ENCODE measurements around the gene CELSR3. TPM values are rescaled to one million over a fixed set of nuclear protein-coding genes. Genes with fewer than 3 reads are reported as not detected.
A peak's percentile ranks its signal among the peaks of the same experiment; 100 is the strongest.

CELSR3 gene
- total RNA-seq, 2 experiments from 2014 or later, result 18.2 to 18.6 TPM

DNA sequence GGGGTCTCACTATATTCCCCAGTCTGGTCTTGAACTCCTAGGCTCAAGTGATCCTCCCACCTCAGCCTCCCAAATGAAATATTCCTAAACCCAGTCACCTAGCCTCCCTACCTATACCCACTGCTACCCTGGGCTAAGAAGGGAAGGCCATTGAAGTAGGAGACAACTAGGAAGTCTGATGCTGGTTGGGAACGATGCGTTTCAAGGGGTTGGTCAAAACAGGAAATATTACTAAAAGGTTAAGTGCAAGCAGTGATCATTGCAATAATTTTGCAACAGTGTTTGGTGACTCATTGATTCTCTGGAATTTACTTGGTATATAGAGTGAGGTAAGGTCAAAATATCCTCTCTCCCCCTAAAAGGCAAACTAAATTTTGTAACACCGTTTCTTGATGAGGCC, 48.6 kb downstream of the CELSR3 start:
- Mint-ChIP-seq H3K4me1 (peaks cover 9% of the 10 kb centered on the region), H3K36me3 (peaks cover 15% of the 10 kb centered on the region), H3K27me3 (no peaks in the 10 kb centered on the region), H3K4me3 (no peak overlapping the region), H3K9me3 (peaks cover 15% of the 10 kb centered on the region), H3K27ac (peak overlapping the region; percentile 82)
- no peak for DNase-seq

DNA sequence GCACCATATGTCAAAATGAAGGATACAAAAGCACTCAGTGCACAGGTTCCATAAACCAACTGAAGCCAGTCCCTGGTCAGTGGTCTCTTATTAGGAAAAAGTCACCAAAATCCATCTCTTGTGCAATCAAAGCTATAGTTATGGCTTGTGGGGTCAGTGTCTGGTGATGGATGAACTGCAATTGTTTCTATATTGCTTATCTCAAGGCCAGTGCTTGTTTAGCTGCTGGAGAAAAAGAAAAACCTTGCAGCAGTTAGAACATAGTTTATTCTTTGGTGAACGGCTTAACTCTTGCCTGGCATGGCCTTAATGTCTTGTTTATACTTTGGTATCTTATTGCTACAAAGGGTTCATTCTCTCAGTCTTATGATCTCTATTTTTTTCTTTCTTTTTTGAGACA, 50.4 kb downstream of the CELSR3 start:
- H3K27ac Mint-ChIP-seq, result no peak overlapping the region
- peaks cover 6% of the 10 kb centered on the region for H3K9me3 Mint-ChIP-seq
- no peaks in the 10 kb centered on the region for H3K27me3 Mint-ChIP-seq
- H3K4me3 Mint-ChIP-seq, result no peak overlapping the region
- peaks cover 21% of the 10 kb centered on the region for H3K4me1 Mint-ChIP-seq
- H3K36me3 Mint-ChIP-seq, result peaks cover 18% of the 10 kb centered on the region
- DNase-seq, result no peak

DNA sequence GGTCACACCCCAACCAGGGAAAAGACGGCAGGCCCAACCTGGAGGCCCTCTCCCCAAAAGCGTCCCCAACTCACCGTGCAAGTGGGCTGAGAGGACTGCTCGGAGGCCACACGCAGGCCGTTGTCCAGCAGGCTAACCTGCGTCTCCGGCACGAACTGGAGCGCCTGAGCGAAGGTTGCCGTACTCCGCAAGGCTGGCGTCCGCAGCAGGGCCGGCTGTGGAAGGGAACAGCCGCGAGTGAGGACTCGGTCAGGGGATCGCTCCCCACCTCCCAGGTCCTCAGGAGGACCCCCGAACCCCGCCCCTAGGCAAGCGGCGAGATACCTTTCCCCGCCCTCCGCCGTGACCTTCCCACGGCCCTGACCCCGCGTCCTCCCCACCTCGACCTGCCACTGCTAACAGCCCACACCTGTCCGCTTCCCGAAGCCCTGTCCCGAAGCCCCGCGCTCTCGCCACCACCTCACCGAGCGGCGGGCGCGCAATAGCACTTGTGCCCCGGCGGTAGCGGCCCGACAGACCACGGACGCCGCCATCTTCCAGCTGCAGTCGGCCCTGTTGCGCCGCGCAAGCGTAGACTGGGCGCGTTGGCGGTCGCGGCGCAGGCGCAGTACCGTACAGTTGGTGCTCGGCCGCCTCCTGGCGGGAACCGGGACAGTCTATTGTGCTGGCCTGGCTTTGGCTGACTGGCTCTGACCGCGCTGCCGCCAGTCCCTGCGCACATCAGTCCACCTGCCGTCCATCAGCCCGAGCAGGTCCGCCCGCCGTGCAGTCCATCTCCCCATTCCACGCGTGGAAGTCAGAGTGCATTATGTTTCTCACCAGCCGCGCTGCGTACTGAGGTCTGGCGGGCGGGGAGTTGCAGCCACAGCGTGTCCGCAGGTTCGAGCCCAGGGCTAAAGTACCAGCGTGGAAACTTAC, 53.3 kb downstream of the CELSR3 start, which contains the start of gene UQCRC1:
TSS of gene UQCRC1 (minus strand) at position 559 of the 918 bp plus-strand sequence. CDS start at position 533, 26 bp downstream.
- H3K27me3 Mint-ChIP-seq, result no peaks in the 10 kb centered on the region
- peak; percentile 96 for DNase-seq
- peaks cover 18% of the 10 kb centered on the region for H3K36me3 Mint-ChIP-seq
- no peaks in the 10 kb centered on the region for H3K9me3 Mint-ChIP-seq
- peaks cover 21% of the 10 kb centered on the region for H3K4me1 Mint-ChIP-seq
- H3K27ac Mint-ChIP-seq, result peak within 1 kb of the TSS; percentile 97
- H3K4me3 Mint-ChIP-seq, result peak within 1 kb of the TSS; percentile 99

DNA sequence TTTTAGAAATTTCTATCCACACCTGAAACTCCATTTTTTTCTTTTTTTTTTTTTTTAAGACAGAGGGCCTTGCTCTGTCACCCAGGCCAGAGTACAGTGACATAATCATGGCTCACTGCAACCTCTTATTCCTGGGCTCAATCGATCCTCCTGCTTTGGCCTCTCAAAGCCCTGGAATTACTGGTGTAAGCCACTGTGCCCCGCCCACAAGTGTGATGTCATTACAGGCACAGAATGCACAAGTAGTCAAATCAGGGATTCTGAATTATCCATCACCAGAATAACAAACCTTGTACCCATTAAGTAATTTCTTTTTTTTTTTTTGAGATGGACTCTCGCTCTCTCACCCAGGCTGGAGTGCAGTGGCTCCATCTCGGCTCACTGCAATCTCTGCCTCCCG, 55.2 kb downstream of the CELSR3 start:
- no peak overlapping the region for H3K4me3 Mint-ChIP-seq
- no peak for DNase-seq
- H3K27me3 Mint-ChIP-seq, result no peaks in the 10 kb centered on the region
- no peak overlapping the region for H3K27ac Mint-ChIP-seq
- peaks cover 13% of the 10 kb centered on the region for H3K4me1 Mint-ChIP-seq
- no peaks in the 10 kb centered on the region for H3K9me3 Mint-ChIP-seq
- peaks cover 16% of the 10 kb centered on the region for H3K36me3 Mint-ChIP-seq

DNA sequence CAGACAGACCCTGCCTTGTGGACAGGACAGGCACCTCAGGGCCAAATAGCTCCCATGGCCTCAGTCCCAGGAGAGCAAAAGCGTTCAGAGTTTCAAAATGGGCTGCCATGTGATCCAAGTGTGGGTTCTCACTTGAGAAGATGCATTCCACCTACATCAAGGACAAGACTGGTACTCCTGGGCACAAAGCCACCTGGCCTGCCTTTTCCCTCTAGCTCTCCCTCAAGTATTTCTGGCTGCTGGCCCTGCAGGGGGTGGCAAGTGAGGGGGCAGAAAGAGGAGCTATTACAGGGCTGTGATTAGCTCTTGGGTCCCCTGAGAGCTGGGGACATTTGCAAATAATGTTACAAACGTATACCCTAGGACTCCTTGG, 61.1 kb downstream of the CELSR3 start:
- Mint-ChIP-seq H3K36me3 (peaks cover 6% of the 10 kb centered on the region), H3K4me1 (peaks cover 2% of the 10 kb centered on the region), H3K4me3 (no peak overlapping the region), H3K27ac (no peak overlapping the region), H3K9me3 (no peaks in the 10 kb centered on the region), H3K27me3 (no peaks in the 10 kb centered on the region)
- no peak for DNase-seq

DNA sequence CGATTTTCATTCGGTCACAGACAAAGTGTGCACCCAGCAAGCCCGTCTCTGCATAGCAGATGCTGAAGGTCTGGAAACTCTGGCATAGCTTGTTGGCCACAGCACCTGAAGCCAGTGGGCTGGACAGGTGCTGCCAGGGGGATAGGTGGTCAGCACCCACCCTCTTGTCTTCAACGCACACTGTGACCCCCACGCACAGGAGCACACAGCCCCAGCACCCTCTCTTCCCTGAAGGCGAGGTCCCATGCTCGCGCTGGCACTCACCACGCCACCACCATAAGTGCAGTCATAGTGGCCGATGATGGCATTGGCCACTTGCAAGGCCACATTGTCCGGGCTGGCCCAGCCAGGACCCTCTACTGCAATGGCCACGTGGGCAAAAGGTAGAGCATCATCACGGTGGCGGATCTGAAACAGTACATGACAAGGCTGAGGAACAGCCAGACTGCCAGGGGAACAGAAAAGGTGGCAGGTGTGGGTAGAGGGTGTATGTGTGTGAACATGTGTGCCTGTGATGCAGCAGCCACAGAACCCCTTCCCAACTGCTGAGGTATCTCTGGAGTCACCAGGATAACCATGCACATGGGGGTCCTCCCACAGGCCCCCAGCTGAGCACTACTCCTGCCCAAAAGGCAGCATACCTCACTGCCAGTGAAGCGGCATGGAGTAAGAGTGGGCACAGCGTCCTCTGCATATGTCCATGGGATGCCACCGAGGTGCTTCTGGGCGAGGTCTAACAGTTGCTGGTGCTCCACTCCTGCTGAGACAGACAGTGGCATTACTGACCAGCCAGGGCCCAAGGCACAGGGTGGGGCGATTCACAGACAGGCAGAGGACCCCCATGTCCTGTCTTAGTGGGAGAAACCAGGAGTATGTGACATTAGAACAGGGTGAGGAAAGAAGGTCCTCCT, 61.7 kb downstream of the CELSR3 start:
- peaks cover 5% of the 10 kb centered on the region for H3K36me3 Mint-ChIP-seq
- H3K4me3 Mint-ChIP-seq, result no peak overlapping the region
- peaks cover 3% of the 10 kb centered on the region for H3K4me1 Mint-ChIP-seq
- peaks cover 4% of the 10 kb centered on the region for H3K27me3 Mint-ChIP-seq
- no peak for DNase-seq
- no peaks in the 10 kb centered on the region for H3K9me3 Mint-ChIP-seq
- H3K27ac Mint-ChIP-seq, result no peak overlapping the region

DNA sequence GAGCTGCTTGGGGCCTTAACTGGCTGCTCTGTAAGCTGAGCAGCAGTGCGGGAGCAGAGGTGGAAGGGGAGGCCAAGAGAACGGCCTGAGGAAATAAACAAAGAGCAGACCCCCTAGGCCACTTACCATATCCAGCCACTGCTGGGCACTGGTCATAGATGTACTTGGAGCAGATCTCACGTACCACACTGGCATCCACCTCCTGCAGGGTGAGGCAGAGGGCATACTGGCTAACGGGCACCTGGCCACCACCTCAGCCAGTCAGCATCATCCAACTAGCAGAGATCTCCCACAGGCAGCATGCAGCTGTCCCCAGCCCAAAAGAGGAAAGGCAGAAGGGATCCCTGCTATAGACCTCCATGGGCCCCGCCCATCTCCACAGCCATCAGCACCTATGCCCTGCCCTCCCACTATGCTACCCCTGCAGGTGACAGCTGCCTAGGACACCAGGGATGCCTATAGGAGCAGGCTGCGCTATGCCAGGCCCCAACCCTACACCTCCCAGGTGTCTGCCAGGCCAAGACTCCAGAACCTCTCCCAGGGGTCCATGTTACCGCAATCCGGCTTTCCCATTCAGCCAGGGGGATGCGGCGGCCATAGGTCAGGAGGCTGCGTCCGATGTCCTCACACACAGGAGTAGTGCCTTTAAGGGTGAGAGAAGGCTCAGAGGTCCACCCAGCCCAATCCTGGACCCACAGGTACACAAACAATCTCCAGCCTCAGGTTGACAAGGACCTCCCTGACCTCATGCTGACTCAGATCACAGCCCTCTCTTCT, 63.0 kb downstream of the CELSR3 start:
- H3K27ac Mint-ChIP-seq, result no peak overlapping the region
- H3K4me3 Mint-ChIP-seq, result no peak overlapping the region

DNA sequence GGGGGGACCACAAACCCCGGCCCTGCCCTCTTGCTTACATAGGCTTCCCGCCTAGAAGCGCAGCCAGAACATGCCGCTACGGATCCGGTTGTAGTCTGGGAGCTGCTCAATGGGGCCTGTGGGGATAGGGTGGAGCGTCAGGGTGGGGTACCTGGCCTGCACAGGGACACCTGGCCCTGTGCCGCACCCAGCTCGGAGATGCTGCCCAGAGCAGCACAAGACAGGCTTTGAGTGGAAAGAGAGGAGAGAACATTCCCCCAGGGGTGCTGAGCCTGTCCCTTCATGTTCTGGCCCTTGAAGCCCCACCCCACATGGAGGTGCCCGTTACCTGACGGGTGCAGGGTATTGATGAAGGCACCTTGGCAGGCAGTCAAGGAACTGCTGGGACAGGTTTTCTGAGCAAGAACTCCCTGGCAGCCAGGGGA, 63.6 kb downstream of the CELSR3 start:
- Mint-ChIP-seq H3K4me1 (peaks cover 5% of the 10 kb centered on the region), H3K27ac (no peak overlapping the region), H3K36me3 (peaks cover 3% of the 10 kb centered on the region), H3K4me3 (no peak overlapping the region), H3K27me3 (peaks cover 20% of the 10 kb centered on the region), H3K9me3 (no peaks in the 10 kb centered on the region)
- DNase-seq, result no peak

More for the DNA sequence above, 63.0 kb downstream of the CELSR3 start:
- Mint-ChIP-seq H3K27me3 (peaks cover 14% of the 10 kb centered on the region), H3K9me3 (no peaks in the 10 kb centered on the region), H3K4me1 (peaks cover 3% of the 10 kb centered on the region), H3K36me3 (peaks cover 5% of the 10 kb centered on the region)
- DNase-seq, result no peak

DNA sequence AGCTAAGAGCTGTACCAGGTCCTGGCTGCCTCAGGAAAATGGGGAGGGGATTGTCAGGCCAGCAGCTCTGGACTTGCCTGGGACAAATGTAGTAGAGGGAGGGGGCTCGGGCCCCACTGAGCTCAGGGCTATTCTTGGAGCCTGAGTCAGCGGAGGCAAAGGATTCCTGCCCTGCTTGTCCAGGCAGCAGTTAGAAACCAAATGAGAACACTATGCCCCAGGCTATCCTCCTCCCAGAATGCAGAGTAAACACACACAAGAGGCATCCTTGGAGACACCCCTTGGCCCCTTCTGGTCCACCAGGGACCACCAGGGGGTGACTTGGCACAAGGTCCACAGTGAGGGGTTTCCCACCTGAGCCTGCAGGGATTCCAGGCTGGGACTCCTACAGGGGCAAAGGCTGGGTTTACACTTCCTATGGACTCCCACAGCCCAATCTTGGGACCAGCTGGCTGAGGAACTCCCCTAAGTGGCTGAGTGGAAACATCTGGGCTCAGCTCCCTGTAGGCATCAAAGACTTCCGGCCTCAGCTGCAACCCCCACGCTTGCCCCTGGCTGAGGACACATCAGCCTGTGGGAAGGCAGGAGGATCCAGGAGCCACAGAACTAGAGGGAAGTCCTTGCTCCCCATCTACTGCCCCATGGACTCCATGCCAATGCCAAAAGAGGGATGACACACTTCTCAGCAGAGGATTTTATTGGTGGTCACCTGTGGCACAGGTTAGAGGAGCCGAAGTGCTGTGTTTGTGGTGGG, 64.2 kb downstream of the CELSR3 start:
- Mint-ChIP-seq H3K27me3 (peaks cover 24% of the 10 kb centered on the region), H3K9me3 (no peaks in the 10 kb centered on the region), H3K27ac (no peak overlapping the region), H3K4me1 (peaks cover 5% of the 10 kb centered on the region), H3K36me3 (peaks cover 3% of the 10 kb centered on the region), H3K4me3 (no peak overlapping the region)
- DNase-seq, result no peak

DNA sequence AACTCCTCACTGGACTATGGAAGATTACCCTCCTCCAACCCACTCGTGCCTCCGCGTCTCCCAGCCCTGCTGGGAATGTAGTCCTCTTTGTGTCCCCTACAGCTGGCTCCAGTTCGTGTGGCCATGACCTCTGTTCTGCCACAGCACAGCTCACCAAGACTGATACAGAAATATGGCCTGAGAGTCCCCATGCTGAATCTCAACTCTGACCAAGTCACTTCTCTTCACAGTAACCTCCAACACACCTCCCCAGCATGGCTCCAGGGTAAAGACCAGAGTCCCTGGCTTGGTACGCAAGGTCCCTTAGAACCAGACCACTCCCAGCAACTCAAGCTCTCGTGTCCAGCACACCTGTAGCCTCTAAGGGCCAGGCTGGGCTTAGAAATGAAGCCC, 65.3 kb downstream of the CELSR3 start:
- H3K27me3 Mint-ChIP-seq, result peaks cover 33% of the 10 kb centered on the region
- DNase-seq, result no peak
- H3K36me3 Mint-ChIP-seq, result peaks cover 2% of the 10 kb centered on the region
- no peaks in the 10 kb centered on the region for H3K9me3 Mint-ChIP-seq
- peaks cover 5% of the 10 kb centered on the region for H3K4me1 Mint-ChIP-seq
- no peak overlapping the region for H3K4me3 Mint-ChIP-seq
- H3K27ac Mint-ChIP-seq, result no peak overlapping the region

DNA sequence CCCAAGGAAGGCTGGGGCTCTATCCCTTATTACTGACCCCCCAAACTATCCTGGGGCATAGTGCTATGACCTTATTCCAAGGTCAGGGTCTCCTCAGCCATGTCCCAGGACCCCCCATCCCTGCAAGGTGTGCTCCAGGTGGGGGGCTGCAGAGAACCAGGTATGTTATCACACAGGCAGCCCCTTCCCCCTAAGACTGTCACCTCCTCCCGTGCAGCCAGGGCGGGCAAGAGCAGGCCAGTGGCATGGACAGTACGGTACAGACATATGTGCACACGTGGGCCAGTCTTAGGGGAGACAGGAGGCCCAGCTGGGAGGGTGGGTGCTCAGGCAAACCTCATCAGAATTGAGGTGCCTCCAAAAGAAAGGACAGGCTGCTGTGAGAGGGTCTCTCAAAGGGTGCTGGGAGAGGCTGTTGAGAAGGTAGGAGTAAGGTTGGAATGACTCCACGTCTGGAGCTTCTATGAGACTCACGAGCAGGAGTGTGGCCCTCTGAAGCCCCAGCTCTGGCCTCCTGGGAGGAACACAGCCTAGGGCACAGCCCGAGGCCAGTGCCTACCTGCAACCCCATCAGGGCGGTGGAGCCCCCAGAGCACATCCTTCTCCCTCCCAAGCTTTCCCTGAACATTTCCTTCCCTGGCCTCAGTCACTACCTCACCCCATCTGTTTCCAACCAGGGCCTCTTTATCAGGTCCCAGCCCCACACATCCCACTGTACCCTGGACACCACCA, 65.8 kb downstream of the CELSR3 start:
- Mint-ChIP-seq H3K27me3 (peaks cover 33% of the 10 kb centered on the region), H3K27ac (no peak overlapping the region), H3K36me3 (no peaks in the 10 kb centered on the region), H3K9me3 (no peaks in the 10 kb centered on the region), H3K4me3 (no peak overlapping the region), H3K4me1 (peaks cover 3% of the 10 kb centered on the region)
- DNase-seq, result no peak

DNA sequence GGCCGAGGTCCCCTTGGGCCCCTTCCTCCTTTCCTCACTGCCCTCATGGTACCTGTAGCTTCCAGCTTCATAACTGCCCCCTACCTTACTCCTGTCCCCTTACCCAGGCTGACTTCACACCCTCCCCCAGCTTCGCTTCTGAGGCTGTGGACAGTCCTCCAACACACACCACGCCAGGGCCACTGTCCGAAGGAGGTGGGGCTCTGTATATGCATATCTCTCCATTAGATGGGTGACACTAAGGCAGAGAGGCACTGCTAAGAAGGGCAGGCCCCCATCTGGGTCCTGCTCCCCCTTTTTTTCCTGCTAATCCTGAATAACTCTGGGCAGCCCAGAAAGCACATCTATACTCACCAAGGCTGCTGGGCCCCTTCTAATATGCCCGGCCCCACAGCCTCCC, 66.5 kb downstream of the CELSR3 start:
- peaks cover 3% of the 10 kb centered on the region for H3K4me1 Mint-ChIP-seq
- H3K27me3 Mint-ChIP-seq, result peaks cover 34% of the 10 kb centered on the region
- DNase-seq, result no peak
- peak overlapping the region; percentile 51 for H3K27ac Mint-ChIP-seq
- no peaks in the 10 kb centered on the region for H3K36me3 Mint-ChIP-seq
- no peak overlapping the region for H3K4me3 Mint-ChIP-seq
- H3K9me3 Mint-ChIP-seq, result no peaks in the 10 kb centered on the region

DNA sequence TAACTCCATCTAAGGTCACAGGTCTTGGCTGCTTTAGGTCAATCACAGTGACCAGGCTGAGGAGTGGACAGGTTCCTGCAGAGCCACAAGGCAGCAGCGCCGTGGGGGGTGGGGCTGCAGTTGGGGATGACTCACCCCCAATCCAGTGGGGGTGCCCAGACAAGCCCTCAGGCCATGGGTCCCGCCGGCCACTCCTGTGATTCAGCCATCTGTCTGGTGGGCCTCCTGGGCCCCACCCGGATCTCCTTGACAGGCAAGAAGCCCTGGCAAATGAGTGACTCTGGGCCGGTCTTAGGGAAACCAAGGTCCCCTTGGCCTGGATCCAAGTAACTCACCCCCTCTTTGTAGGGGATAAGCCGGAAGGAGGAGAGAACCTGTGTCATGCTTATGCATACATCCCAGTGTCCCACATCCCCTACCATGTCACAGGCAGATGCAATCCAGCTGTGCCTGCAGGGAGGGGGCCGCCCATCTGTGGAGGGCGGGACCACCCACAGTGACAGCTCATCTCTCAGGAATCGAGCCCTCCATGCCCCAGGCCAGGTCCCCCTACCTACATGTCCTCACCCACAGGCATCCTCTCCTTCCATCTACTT, 67.1 kb downstream of the CELSR3 start:
- no peaks in the 10 kb centered on the region for H3K9me3 Mint-ChIP-seq
- no peak for DNase-seq
- H3K27ac Mint-ChIP-seq, result no peak overlapping the region
- H3K27me3 Mint-ChIP-seq, result peaks cover 39% of the 10 kb centered on the region
- H3K36me3 Mint-ChIP-seq, result no peaks in the 10 kb centered on the region
- H3K4me1 Mint-ChIP-seq, result peaks cover 3% of the 10 kb centered on the region
- no peak overlapping the region for H3K4me3 Mint-ChIP-seq
